HG03139 (cell line): Measurements from ENCODE around the gene MON2.
"Not testable (repeated sequence)": the region's sequence is repeated elsewhere in the genome, so short reads cannot be mapped to it uniquely, and the experiment has no call there.

Source experiments
- ATAC-seq: cut with Tn5 transposase; IDR thresholded peaks from one replicate; pipeline ENCODE4 v1.9.1; 2021; ENCODE audit not compliant: unreplicated experiment

Gene MON2

GRCh38 chr12:62543741-62544140 lies 77.1 kb downstream of the MON2 start:
- ATAC-seq = no peak

- no peak for ATAC-seq
Measured at GRCh38 chr12:62552906-62553556, 86.4 kb downstream of the MON2 start.

- ATAC-seq = not testable (repeated sequence)
Measured at GRCh38 chr12:62559366-62559765, 92.7 kb downstream of the MON2 start.

GRCh38 chr12:62562846-62563245 lies 96.2 kb downstream of the MON2 start:
- ATAC-seq = no peak

GRCh38 chr12:62575036-62575435 lies 108.4 kb downstream of the MON2 start:
- ATAC-seq = no peak

- no peak for ATAC-seq
Measured at GRCh38 chr12:62576503-62576902, 109.9 kb downstream of the MON2 start.

GRCh38 chr12:62578726-62579125 lies 112.1 kb downstream of the MON2 start:
- ATAC-seq = no peak

- ATAC-seq = no peak
Measured at GRCh38 chr12:62581288-62582064, 114.8 kb downstream of the MON2 start.

GRCh38 chr12:62582065-62582366 lies 115.4 kb downstream of the MON2 start:
- no peak for ATAC-seq

- no peak for ATAC-seq
Measured at GRCh38 chr12:62584619-62585018, 118.0 kb downstream of the MON2 start.

GRCh38 chr12:62586850-62587249 lies 120.2 kb downstream of the MON2 start:
- ATAC-seq = no peak

GRCh38 chr12:62588916-62589315 lies 122.3 kb downstream of the MON2 start:
- ATAC-seq = no peak

- no peak for ATAC-seq
Measured at GRCh38 chr12:62597253-62597652, 130.6 kb downstream of the MON2 start.

GRCh38 chr12:62598846-62599245 lies 132.2 kb downstream of the MON2 start:
- ATAC-seq = no peak

GRCh38 chr12:62599854-62600437 lies 133.3 kb downstream of the MON2 start:
- ATAC-seq = no peak

- ATAC-seq = no peak
Measured at GRCh38 chr12:62601765-62602164, 135.1 kb downstream of the MON2 start.

- ATAC-seq = peak; percentile 61
Measured at GRCh38 chr12:62602255-62603060, 135.8 kb downstream of the MON2 start.

GRCh38 chr12:62603061-62603810 lies 136.6 kb downstream of the MON2 start:
- peak; percentile 66 for ATAC-seq

GRCh38 chr12:62603811-62604098 lies 137.1 kb downstream of the MON2 start:
- no peak for ATAC-seq

- no peak for ATAC-seq
Measured at GRCh38 chr12:62604373-62604772, 137.7 kb downstream of the MON2 start.

GRCh38 chr12:62604871-62605270 lies 138.2 kb downstream of the MON2 start:
- no peak for ATAC-seq
